ENCODE measurements around the gene NCK1.
"Not testable (repeated sequence)": the region's sequence is repeated elsewhere in the genome, so short reads cannot be mapped to it uniquely, and the experiment has no call there.

NCK1 gene

GRCh38 chr3:136838641-136839555 is 23.1 kb upstream of the NCK1 start:
- Histone ChIP-seq H3K36me3 (ENCODE audit: control insufficient read depth, insufficient read depth, low read length) (no peaks in the 10 kb centered on the region), H3K9me3 (ENCODE audit: control insufficient read depth, insufficient read depth, low read length) (no peaks in the 10 kb centered on the region), H3K4me3 (ENCODE audit: low read depth, low read length) (no peak overlapping the region), H3K9ac (ENCODE audit: low read depth, low read length) (no peak overlapping the region), H3K4me1 (ENCODE audit: control insufficient read depth, insufficient read depth, low read length) (peaks cover 7% of the 10 kb centered on the region), H3K27me3 (ENCODE audit: control insufficient read depth, insufficient read depth, low read length) (no peaks in the 10 kb centered on the region)

GRCh38 chr3:136839556-136839931 is 22.5 kb upstream of the NCK1 start:
- Histone ChIP-seq H3K4me1 (ENCODE audit: control insufficient read depth, insufficient read depth, low read length) (peaks cover 7% of the 10 kb centered on the region), H3K4me3 (ENCODE audit: low read depth, low read length) (no peak overlapping the region), H3K36me3 (ENCODE audit: control insufficient read depth, insufficient read depth, low read length) (no peaks in the 10 kb centered on the region), H3K9ac (ENCODE audit: low read depth, low read length) (no peak overlapping the region), H3K27me3 (ENCODE audit: control insufficient read depth, insufficient read depth, low read length) (no peaks in the 10 kb centered on the region), H3K9me3 (ENCODE audit: control insufficient read depth, insufficient read depth, low read length) (no peaks in the 10 kb centered on the region)

GRCh38 chr3:136840252-136840651 is 21.8 kb upstream of the NCK1 start:
- H3K36me3 ChIP-seq (ENCODE audit: control insufficient read depth, insufficient read depth, low read length), result no peaks in the 10 kb centered on the region
- H3K27me3 ChIP-seq (ENCODE audit: control insufficient read depth, insufficient read depth, low read length), result no peaks in the 10 kb centered on the region
- H3K9ac ChIP-seq (ENCODE audit: low read depth, low read length), result no peak overlapping the region
- H3K9me3 ChIP-seq (ENCODE audit: control insufficient read depth, insufficient read depth, low read length), result no peaks in the 10 kb centered on the region
- no peak overlapping the region for H3K4me3 ChIP-seq (ENCODE audit: low read depth, low read length)
- peaks cover 7% of the 10 kb centered on the region for H3K4me1 ChIP-seq (ENCODE audit: control insufficient read depth, insufficient read depth, low read length)

GRCh38 chr3:136842294-136842693 is 19.7 kb upstream of the NCK1 start:
- Histone ChIP-seq H3K4me1 (ENCODE audit: control insufficient read depth, insufficient read depth, low read length) (peaks cover 7% of the 10 kb centered on the region), H3K4me3 (ENCODE audit: low read depth, low read length) (no peak overlapping the region), H3K36me3 (ENCODE audit: control insufficient read depth, insufficient read depth, low read length) (no peaks in the 10 kb centered on the region), H3K27me3 (ENCODE audit: control insufficient read depth, insufficient read depth, low read length) (no peaks in the 10 kb centered on the region), H3K9me3 (ENCODE audit: control insufficient read depth, insufficient read depth, low read length) (no peaks in the 10 kb centered on the region), H3K9ac (ENCODE audit: low read depth, low read length) (no peak overlapping the region)

- no peaks in the 10 kb centered on the region for H3K27me3 ChIP-seq (ENCODE audit: control insufficient read depth, insufficient read depth, low read length)
- H3K9me3 ChIP-seq (ENCODE audit: control insufficient read depth, insufficient read depth, low read length), result no peaks in the 10 kb centered on the region
- no peaks in the 10 kb centered on the region for H3K36me3 ChIP-seq (ENCODE audit: control insufficient read depth, insufficient read depth, low read length)
- H3K9ac ChIP-seq (ENCODE audit: low read depth, low read length), result no peak overlapping the region
- H3K4me3 ChIP-seq (ENCODE audit: low read depth, low read length), result no peak overlapping the region
- H3K4me1 ChIP-seq (ENCODE audit: control insufficient read depth, insufficient read depth, low read length), result no peaks in the 10 kb centered on the region
These were observed 17.3 kb upstream of the NCK1 start for GRCh38 chr3:136844724-136845123.

GRCh38 chr3:136852180-136852579 is 9.8 kb upstream of the NCK1 start:
- H3K27me3 ChIP-seq (ENCODE audit: control insufficient read depth, insufficient read depth, low read length), result no peaks in the 10 kb centered on the region
- peaks cover 4% of the 10 kb centered on the region for H3K36me3 ChIP-seq (ENCODE audit: control insufficient read depth, insufficient read depth, low read length)
- no peaks in the 10 kb centered on the region for H3K9me3 ChIP-seq (ENCODE audit: control insufficient read depth, insufficient read depth, low read length)
- peaks cover 4% of the 10 kb centered on the region for H3K4me1 ChIP-seq (ENCODE audit: control insufficient read depth, insufficient read depth, low read length)
- no peak overlapping the region for H3K4me3 ChIP-seq (ENCODE audit: low read depth, low read length)
- no peak overlapping the region for H3K9ac ChIP-seq (ENCODE audit: low read depth, low read length)

GRCh38 chr3:136856665-136857064 is 5.3 kb upstream of the NCK1 start:
- Histone ChIP-seq H3K4me1 (ENCODE audit: control insufficient read depth, insufficient read depth, low read length) (peaks cover 13% of the 10 kb centered on the region), H3K4me3 (ENCODE audit: low read depth, low read length) (no peak overlapping the region), H3K9ac (ENCODE audit: low read depth, low read length) (no peak overlapping the region), H3K36me3 (ENCODE audit: control insufficient read depth, insufficient read depth, low read length) (peaks cover 4% of the 10 kb centered on the region), H3K27me3 (ENCODE audit: control insufficient read depth, insufficient read depth, low read length) (no peaks in the 10 kb centered on the region), H3K9me3 (ENCODE audit: control insufficient read depth, insufficient read depth, low read length) (no peaks in the 10 kb centered on the region)

- Histone ChIP-seq H3K4me1 (ENCODE audit: control insufficient read depth, insufficient read depth, low read length) (peaks cover 14% of the 10 kb centered on the region), H3K9ac (ENCODE audit: low read depth, low read length) (no peak overlapping the region), H3K9me3 (ENCODE audit: control insufficient read depth, insufficient read depth, low read length) (no peaks in the 10 kb centered on the region)
These were observed 3.6 kb upstream of the NCK1 start for GRCh38 chr3:136858381-136858780.

GRCh38 chr3:136860541-136860940 is 1.5 kb upstream of the NCK1 start:
- H3K9ac ChIP-seq (ENCODE audit: low read depth, low read length), result no peak overlapping the region
- peaks cover 16% of the 10 kb centered on the region for H3K4me1 ChIP-seq (ENCODE audit: control insufficient read depth, insufficient read depth, low read length)

More at GRCh38 chr3:136858381-136858780, 3.6 kb upstream of the NCK1 start:
- Histone ChIP-seq H3K36me3 (ENCODE audit: control insufficient read depth, insufficient read depth, low read length) (peaks cover 4% of the 10 kb centered on the region), H3K27me3 (ENCODE audit: control insufficient read depth, insufficient read depth, low read length) (no peaks in the 10 kb centered on the region), H3K4me3 (ENCODE audit: low read depth, low read length) (no peak overlapping the region)

GRCh38 chr3:136862617-136863322 is 762 bp downstream of the NCK1 start:
- Histone ChIP-seq H3K9ac (ENCODE audit: low read depth, low read length) (peak overlapping the region; percentile 38), H3K9me3 (ENCODE audit: control insufficient read depth, insufficient read depth, low read length) (no peaks in the 10 kb centered on the region)

More at GRCh38 chr3:136860541-136860940, 1.5 kb upstream of the NCK1 start:
- no peaks in the 10 kb centered on the region for H3K36me3 ChIP-seq (ENCODE audit: control insufficient read depth, insufficient read depth, low read length)
- no peaks in the 10 kb centered on the region for H3K9me3 ChIP-seq (ENCODE audit: control insufficient read depth, insufficient read depth, low read length)
- no peaks in the 10 kb centered on the region for H3K27me3 ChIP-seq (ENCODE audit: control insufficient read depth, insufficient read depth, low read length)
- H3K4me3 ChIP-seq (ENCODE audit: low read depth, low read length), result peak overlapping the region; percentile 87

GRCh38 chr3:136869282-136869681 is 7.3 kb downstream of the NCK1 start:
- Histone ChIP-seq H3K4me1 (ENCODE audit: control insufficient read depth, insufficient read depth, low read length) (no peaks in the 10 kb centered on the region), H3K36me3 (ENCODE audit: control insufficient read depth, insufficient read depth, low read length) (peaks cover 2% of the 10 kb centered on the region), H3K9ac (ENCODE audit: low read depth, low read length) (no peak overlapping the region), H3K4me3 (ENCODE audit: low read depth, low read length) (no peak overlapping the region), H3K27me3 (ENCODE audit: control insufficient read depth, insufficient read depth, low read length) (no peaks in the 10 kb centered on the region), H3K9me3 (ENCODE audit: control insufficient read depth, insufficient read depth, low read length) (no peaks in the 10 kb centered on the region)

More at GRCh38 chr3:136862617-136863322, 762 bp downstream of the NCK1 start:
- Histone ChIP-seq H3K36me3 (ENCODE audit: control insufficient read depth, insufficient read depth, low read length) (no peaks in the 10 kb centered on the region), H3K4me3 (ENCODE audit: low read depth, low read length) (peak overlapping the region; percentile 87), H3K27me3 (ENCODE audit: control insufficient read depth, insufficient read depth, low read length) (no peaks in the 10 kb centered on the region), H3K4me1 (ENCODE audit: control insufficient read depth, insufficient read depth, low read length) (peaks cover 10% of the 10 kb centered on the region)

- H3K9ac ChIP-seq (ENCODE audit: low read depth, low read length); H3K4me3 ChIP-seq (ENCODE audit: low read depth, low read length); H3K36me3 ChIP-seq (ENCODE audit: control insufficient read depth, insufficient read depth, low read length); H3K9me3 ChIP-seq (ENCODE audit: control insufficient read depth, insufficient read depth, low read length); H3K4me1 ChIP-seq (ENCODE audit: control insufficient read depth, insufficient read depth, low read length); H3K27me3 ChIP-seq (ENCODE audit: control insufficient read depth, insufficient read depth, low read length): not testable (repeated sequence)
These were observed 10.2 kb downstream of the NCK1 start for GRCh38 chr3:136872258-136872657.
